RPMI7951 (cell line): ENCODE results near the gene SNAP29. TPM values are rescaled to one million over a fixed set of nuclear protein-coding genes. Genes with fewer than 3 reads are reported as not detected.
"Not testable (repeated sequence)": the region's sequence is repeated elsewhere in the genome, so short reads cannot be mapped to it uniquely, and the experiment has no call there.

Experiments
- DNase-seq: peaks from one replicate; pipeline ENCODE4 v3.0.0-alpha.2; 2012; ENCODE audit warnings: low read depth
- total RNA-seq: library from RNA; depleted of rRNA; stranded (reverse); fragments of >200 nt; shearing (Covaris generic); gene quantifications from 2 replicates; pipeline ENCODE4 v1.2.3, GENCODE V29; 2014

The SNAP29 gene
- total RNA-seq, 1 experiment from 2014 or later, result 13.1 TPM

DNA sequence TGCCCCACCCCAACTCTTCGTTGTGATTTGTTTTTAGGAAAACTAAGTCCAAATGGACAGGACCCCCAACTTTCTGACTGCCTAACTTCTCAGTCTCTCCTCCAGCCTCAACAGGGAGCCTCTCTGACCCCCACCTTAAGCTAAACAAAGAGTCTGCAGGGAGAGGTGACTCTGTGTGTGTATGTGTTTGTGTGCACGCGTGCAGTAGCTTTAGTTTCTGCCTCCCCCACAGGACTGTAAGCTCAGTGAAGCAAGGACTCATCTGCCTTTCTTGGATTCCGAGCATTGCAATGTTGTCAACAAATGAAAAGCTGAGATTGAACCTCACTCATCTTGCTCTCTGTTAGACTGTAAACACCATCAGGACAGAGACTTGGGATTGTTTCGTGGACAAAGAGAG lies 7.9 kb downstream of the SNAP29 start:
- DNase-seq, result no peak

DNA sequence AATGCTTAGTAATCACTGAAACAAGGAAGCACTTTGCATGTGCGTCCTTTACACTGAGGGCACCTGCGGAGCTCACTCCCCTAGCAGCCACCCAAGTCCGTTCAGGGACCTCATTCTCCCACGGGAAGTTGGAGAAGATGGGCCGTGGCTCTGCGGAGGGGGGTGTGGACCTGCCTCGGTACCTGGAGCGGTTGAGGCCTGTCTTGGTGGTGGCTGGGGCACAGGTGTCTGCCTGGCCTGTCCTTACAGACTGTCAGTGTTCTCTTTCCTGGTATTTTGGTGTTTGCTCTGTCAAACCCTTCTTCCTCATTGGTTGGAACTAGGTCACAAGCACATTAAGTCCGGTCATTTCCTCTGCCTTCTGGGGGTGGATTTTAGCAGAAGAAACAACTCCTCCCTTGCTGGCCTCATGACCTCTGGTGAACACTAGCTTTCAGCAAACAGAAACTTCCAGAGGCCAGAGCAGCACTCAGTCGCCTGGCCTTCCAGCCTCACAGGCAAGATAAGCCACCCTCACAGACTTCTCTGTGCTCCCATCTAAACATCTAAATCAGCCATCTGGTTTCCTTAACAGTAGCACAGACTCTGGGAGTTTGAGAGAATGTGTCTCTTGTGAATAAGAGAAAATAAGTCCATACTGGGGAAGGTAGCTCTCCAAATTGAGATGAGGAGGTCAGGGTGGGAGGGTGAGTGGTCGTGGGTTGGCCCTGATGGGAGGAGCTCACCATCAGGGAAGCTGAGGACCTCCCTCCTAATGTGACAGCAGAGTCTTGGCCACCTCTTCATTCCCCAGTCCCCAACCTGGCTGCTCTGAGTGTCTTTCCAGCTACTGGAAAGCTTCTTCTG lies 8.6 kb downstream of the SNAP29 start:
- DNase-seq, result no peak

DNA sequence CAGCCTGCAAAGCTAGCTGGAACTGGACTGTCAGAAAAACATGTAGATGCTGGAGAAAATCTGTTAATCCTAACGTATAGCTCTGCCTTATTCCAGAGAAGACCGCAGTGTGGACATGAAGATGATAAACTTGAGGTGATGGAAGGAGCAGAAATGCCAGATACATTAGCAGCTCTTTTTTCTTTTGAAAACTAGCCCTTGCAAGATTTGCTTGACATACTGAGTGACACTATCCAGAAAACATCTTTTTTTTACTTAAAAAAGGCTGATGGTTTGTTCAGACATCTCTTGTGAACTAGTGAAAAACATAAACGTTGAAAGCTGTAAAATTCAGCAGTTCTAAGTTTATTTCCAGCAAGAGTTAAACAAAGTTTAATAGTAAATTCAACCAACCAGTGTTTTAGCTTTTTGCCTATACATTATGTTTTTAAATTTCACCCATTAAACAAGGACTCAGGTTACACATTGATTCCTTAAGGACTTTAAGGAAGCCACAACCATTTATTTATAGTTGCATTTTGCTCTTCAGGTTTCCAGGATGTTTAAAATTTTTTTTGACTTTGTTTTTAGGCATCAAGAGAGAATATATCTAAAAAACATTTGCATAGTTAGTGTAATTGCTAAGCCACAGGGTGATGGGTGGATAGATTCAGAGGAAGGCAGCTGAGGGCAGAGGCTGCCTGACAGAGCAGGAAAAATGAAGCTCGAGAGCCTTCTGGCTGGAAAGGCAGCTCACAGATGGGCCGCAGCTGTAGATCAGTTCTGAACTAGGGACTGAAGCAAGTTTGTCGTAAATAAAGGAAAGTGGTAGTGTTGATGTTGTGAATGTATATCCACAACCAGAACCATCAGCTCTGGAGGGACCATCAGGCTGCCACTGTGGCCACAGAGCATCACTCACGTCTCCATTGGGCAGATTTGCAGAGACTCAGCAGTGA lies 9.5 kb downstream of the SNAP29 start:
- DNase-seq, result no peak

DNA sequence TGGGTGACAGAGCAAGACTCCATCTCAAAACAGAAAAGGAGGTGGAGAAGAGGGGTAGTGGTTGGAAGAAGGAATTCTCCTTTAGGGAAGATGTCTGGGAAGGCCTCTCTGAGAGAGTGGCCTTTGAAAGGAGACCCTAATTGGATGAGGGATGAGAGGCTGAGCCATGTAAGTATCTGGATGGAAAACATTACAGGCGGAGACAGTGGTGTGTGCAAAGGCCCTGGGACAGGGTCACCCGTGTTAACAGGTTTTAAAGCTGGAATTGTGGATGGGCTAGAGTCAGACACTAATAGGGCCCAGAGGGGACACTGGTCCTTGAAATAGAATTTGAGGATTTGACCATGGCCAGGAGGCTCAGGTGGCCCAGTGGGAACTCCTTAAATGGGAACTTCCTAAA lies 10.4 kb downstream of the SNAP29 start:
- DNase-seq, result no peak

DNA sequence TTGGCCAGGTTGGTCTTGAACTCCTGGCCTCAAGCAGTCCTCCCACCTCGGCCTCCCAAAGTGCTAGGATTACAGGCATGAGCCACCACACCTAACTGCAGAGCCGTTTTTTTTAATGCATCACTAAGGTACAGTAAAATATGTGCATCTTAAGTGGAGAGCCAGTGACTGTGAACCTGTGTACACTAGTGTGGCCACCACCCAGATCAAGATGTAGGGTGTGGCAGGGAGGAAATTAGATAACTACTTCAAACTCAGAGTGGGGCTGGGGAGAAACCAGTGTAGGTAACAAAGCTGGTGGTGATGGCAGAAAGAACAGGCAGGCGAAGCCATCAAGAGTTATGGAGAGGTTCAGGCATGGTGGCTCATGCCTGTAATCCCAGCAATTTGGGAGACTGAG lies 14.4 kb downstream of the SNAP29 start:
- no peak for DNase-seq

DNA sequence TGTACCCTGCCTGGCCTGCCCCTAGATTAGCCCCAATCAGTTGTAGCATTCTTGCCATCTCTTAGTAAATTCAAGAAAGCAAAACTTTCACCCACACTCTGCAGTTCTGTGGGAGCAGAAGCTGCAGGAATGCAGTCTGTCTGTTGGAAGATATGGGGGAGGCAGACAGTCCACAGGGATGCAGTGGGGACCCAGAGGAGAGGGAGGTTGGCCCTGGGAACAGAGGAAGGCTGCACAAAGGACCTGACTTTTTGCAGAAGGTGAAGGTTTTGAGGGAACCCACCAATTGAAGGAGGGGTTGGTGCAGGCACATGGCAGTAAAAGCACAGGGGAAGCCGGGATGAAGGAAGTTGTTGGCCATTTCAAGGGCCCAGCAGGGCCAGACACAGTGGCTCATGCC lies 16.5 kb downstream of the SNAP29 start:
- DNase-seq, result no peak

DNA sequence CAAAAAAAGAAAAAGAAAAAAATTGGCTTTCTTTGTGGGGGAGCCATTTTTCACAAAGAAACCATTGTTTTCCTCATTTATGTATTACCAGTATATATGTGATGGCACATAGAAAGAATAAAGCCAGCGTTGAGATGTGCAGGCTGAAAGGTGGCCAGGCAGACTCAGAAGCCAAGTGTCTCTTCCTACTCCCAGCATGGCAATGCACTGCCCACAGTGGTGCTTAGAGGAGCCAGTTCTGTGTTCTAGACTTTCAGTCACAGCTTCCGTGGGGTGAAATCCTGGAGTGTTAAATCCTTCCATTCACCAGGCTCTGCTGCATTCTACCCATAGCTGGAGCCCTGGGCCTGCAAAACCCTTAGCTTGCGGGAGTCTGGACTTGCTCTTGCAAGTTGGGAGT lies 18.9 kb downstream of the SNAP29 start:
- no peak for DNase-seq

DNA sequence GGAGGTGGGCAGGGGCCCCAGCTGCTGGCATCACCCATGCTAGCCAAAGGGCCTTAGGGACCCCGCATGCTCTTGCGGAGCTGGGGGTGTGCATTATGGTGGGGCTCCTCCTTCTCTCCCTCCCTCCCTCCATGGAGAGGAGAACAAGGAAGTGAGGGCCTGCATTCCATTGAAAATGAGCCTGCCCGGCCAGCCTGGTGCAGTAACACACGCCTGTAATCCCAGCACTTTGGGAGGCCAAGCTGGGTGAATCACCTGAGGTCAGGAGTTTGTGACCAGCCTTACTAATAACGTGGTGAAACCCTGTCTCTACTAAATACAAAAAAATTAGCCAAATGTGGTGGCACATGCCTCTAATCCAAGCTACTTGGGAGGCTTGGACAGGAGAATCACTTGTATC lies 22.4 kb downstream of the SNAP29 start:
- no peak for DNase-seq

DNA sequence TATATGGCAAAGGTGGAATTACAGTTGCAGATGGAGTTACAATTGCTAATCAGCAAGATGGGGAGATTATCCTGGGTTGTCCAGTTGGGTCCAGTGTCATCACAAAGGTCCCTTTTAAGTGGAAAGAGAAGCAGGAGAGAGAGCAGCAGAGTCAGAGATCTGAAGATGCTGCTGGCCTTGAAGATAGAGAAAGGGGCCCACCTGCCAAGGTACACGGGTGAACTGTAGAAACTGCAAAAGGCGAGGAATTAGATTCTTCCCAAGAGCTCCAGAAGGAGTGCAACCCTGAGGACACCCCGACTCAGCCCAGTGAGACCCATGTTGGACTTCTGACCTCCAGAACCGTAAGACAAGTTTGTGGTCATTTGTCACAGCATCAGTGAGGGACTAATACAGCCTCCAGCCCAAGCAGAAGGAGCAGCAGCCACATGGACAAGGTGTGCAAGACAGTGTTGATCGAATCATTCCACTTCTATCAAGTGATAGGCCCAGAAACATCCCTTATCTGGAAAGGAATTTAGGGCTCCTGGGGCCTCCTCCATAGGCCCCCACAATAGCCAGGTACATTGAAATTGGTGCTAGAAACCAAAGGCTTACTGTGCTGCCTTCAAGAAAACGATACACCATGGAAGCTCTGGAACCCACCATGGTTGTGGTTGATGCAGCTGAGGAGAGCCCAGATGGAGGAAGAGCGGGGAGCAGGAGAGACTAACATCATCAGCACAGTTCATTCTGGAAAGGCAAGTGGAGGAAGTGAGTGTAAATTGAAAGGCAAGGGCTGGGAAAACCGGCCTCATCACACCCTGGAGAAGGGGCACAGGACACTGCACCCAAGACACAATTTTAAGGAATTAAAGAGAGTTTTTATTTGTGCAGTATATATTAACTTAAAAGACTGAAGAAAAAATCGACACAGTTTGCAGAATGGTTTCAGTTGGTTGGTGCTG lies 23.3 kb downstream of the SNAP29 start:
- DNase-seq, result no peak

DNA sequence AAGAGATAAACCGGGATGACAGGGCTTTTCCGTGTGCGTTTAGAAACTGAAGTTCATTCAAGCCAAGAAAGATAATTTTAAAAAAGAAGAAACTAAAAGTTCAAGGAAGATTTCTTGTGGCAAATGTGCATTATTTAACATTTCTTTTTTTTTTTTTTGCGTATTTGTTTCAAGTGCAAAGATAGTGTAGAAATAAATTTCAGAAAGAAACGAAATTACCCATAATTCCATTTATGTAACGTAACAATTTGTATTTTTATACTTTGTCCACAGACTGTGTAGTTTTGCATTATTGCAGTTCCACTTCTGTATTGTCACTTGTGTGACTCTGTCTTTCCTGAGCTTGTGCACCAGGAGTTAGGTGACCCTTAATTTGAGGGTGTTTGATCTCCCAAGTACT lies 24.0 kb downstream of the SNAP29 start:
- no peak for DNase-seq

DNA sequence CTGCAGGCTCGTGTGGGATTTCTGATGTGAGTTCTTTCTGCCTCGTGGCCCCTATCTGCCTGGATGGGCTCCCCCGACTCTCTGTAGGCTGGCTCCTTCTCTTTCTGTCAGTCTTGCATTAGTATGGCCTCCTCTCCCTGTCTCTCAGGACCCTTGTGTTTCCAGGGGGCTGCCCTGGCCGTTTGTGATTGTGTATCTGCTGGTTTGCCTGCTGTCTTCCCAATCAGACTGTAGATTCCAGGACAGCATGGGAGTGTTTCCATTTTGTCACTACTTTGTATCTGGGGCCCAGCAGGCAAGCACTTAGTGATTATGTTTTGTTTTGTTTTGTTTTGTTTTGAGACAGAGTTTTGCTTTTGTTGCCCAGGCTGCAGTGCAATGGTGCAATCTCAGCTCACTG lies 25.6 kb downstream of the SNAP29 start:
- DNase-seq, result no peak

DNA sequence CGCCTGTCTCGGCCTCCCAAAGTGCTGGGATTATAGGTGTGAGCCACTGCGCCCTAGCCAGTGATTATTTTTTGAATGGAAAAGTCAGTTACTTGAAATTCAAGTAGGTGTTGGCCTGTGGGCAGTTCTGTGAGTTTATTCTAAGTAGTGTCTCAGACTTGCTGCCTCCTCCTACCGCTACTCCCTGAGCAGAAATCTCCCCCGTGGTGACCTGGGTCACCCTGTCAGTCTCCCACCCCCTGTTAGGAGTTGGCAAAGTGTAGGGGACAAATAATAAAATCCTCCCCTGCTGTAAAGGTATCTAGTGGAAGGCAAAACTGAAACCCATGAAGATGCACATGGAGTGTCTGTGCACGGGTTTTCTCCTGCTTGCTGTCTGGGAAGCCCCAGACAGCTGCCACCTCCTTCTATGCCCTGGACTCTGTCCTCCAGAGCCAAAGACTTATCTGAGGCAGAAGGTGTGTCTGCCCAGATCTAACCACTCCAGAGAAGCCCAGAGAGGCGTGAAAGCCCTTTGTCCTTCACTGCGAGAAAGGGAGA lies 26.3 kb downstream of the SNAP29 start:
- DNase-seq, result no peak

DNA sequence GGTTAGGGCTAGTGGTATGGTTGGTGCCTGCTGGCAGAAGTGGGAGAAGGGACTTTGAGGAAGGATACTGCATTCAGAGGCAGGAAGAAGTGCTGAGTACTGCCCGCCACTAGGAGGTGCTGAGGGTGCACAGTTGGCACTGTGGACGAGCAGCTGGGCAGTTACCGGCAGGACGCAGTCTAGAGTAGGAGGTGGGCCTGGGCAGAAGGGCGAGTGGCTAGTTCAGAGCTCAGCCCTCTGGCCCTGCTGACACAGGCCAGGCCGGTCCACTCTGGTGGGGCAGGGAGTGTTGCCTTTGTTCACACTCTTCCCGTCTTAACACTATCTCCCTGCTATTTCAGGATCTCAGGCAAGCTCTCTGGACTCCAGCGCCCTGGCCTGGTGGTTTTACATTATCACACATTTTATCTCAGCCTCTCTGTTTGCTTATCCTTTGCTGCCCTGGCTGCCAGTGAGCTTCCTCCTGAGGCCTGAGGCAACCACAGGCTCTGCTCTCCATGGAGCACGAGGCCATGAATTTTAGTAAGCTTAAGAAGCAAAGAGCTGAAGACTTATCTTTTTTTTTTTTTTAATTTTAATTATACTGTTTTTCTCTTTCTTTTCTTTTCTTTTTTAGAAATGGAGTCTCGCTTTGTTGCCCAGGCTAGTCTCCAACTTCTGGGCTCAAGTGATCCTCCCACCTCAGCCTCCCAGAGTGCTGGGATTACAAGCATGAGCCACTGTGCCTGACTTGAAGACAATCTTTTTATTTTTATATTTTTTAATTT lies 26.9 kb downstream of the SNAP29 start:
- DNase-seq, result peak; percentile 88

DNA sequence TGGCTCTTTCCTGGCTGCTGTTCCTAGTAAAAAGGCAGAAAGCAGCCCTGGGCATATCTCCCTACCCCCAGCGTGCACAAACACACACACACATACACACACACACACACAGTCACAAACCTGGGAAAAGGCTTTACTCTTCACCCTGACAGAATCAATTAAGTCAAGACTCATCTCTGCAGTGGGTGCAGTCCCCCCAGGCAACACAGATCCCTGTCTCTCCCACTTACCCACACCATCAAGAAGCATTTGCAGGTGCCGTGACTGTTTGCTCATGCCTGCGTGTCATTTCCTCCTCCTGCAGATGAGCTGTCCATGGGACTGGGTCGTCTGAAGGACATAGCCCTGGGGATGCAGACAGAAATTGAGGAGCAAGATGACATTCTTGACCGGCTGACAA lies 28.6 kb downstream of the SNAP29 start:
- peak; percentile 93 for DNase-seq

DNA sequence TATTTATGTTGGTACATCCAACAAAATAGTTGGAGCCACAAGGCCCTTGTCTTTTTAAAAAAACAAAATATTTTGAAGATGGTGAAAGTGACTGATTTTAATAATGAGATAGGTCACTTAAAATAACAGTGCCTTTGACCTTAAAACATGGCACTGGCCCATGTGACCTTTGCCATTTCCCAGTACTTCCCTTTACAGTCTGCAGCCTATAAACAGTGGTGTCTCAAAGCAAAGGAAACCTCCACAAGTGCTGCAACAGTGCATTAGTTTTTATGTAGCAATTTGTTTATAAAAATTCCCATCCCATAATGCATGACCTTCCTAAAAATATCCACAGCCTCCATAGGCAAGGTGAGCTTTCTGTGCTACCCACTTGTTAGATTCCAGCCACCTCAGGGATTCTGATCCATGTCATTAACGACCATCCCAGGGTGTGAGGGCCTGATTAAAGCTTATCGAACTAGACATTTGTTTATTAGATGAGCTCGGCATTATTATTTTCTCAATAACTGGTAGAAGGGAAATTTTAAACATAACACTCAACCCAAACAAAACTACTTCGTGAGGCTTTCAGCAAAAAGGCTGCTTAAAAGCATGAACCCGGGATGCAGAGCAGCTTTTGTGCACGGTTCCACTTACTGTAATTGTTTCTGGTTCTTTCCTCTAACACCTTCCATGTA lies 30.4 kb downstream of the SNAP29 start:
- DNase-seq, result no peak

DNA sequence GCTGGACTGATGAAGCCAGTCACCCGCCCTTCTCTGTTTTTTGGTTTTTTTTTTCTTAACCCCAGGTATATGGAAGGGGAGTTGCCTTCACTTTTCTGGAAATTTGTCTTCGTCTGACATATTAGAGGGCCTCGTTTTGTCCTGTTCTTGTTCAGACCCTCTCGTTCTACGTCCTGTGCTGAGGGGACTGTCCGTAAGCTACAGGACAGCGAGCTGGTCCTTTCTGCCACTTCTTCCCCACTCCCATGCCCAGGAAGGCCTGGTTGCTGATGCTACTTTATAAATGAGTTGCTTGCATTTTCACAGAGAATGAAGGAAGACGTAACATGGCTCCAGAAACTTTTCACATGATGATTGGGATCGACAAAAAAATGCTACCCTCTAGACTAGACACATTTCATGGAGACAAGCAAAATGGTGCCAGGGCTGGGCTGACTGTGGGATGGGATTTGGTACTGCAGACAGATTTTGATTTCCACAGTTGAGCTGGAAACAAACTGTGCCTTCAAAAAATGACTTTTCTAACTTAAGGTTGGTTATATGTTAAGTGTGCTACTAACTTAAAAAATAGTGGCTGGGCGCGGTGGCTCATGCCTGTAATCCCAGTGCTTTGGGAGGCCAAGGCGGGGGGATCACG lies 31.2 kb downstream of the SNAP29 start:
- no peak for DNase-seq

DNA sequence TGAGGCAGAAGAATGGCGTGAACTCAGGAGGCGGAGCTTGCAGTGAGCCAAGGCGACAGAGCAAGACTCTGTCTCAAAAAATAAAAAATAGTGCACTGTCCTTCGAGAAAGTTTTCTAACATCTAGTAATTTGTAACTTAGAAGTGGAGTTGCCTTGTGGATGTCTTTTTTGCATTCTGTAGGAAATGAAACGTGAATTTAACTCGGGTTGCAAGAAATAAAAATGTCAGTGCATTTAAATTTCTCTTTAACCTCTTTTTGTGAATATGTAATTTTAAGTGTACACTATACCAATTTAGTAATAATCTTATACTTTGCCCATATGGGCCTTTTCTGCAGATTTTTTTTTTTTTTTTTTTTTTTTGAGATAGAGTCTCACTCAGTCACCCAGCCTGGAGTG lies 32.2 kb downstream of the SNAP29 start:
- DNase-seq, result no peak

DNA sequence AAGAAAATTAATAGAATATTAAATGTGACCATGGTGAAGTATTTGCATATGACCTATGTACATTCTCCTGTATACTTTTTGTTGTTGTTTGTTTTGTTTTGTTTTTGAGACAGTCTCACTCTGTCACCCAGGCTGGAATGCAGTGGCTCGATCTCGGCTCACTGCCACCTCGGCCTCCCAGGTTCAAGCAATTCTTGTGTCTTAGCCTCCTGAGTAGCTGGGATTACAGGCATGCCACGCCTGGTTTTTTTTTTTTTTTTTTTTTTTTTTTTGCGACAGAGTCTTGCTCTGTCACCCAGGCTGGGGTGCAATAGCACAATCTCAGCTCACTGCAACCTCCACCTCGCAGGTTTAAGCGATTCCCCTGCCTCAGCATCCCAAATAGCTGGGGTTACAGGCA lies 38.9 kb downstream of the SNAP29 start:
- DNase-seq, result not testable (repeated sequence)

DNA sequence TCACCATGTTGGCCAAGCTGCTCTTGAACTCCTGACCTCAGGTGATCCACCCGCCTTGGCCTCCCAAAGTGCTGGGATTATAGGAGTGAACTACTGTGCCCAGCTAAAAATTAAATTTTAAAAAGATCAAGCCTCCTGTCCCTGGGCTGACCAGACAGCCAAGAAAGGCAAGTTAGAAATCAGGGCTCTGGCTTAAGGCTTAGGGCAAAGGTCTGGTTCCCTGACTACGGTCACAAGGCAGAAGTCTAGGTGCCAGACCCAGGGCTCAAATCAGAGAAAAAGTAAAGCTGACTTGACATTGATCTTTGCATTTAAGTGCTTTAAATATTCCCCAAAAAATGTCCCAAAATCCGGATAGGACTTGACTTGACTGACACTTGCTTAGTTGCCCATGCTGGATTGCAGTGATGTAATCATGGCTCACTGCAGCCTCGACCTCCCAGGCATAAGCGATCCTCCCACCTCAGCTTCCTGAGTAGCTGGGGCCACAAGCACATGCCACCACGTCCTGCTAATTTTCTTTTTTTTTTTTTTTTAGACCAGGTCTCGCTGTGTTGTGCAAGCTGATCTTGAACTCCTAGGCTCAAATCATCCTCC lies 41.1 kb downstream of the SNAP29 start:
- DNase-seq, result no peak
